ENCODE results near the gene FBXO36.

GRCh38 chr2:229914171-229914570, 8.1 kb upstream of the FBXO36 start:
- TF ChIP-seq CTCF (conservative IDR thresholded peaks at IDR 0.05 in 1 of 2, IDR thresholded peaks at IDR 0.05 in 1 of 2; ENCODE audit: low read depth in 1 of 2, low read length in 2 of 2) (no peak), EZH2 (IDR thresholded peaks at IDR 0.05; ENCODE audit: low read length, missing control alignments) (no peak)

All from fibroblast of lung (primary cell).